ENCODE results near the gene TGFBI. TPM values are rescaled to one million over a fixed set of nuclear protein-coding genes. Genes with fewer than 3 reads are reported as not detected.

TGFBI gene
- total RNA-seq, 2 donors from 2014 or later, result not detected

DNA sequence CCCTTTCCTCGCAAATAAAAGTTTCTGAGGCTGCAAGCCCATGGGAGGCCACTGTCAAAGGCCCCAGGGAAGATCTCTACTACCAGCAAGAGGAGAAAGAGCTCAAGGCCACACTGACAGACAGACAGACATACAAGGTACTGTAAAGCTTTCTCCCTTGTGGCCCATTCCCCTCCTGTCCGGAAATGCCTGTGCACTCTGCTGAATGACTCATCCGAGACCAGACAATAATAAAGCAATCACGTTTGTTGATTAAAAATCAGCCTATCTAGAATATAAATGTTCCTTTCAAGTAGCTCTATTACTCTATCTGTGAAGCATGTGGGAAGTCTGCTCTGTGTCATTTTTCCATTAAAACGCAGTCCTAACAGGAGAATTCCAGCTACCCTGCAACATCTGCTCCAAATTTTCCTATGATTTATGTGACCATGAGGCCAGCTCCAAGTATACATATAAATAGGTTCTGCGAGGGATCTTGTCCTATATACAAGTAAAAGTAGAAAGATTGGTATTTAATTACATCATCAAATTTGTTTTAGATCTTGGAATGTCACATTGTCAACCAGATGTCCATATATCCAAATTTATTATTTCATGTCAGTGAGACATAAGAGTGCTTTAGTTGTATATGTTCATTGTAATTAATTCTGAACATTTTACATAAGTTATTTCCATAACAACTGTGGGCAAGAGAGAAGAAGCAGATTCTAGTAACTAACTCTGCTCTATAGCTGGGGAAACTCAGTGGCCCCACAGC lies 34.7 kb upstream of the TGFBI start:
- H3K27ac Mint-ChIP-seq, result no peak overlapping the region
- peaks cover 0 to 4% of the 10 kb centered on the region in 2 donors for H3K9me3 Mint-ChIP-seq

DNA sequence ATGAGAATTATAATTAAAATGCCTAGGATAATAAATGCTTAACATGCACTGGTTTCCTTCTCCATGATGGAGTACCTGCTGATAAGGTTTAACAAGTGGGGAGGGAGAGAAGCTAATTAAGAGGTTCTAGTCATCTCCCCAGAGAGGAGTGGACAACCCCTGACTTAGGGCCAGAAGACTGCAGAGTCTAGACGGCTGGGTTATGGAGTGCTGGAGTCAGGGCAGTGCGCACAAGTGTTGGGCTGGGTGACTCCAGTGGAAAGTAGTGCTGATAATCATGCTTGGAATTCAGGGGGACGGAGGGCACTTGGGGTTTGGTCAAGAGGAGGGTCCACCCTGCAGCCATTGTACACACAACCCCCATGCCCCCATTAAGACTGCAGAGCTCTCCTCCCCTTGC lies 32.8 kb upstream of the TGFBI start:
- H3K27ac Mint-ChIP-seq, result no peak overlapping the region
- H3K4me1 Mint-ChIP-seq (ENCODE audit: low read depth), result no peaks in the 10 kb centered on the region
- no peak for ATAC-seq (replicated peaks in 1 of 2)
- H3K4me3 Mint-ChIP-seq, result no peak overlapping the region
- H3K9me3 Mint-ChIP-seq, result no peaks in the 10 kb centered on the region
- DNase-seq, result no peak
- H3K27me3 Mint-ChIP-seq (ENCODE audit: low read depth), result peaks cover 8% of the 10 kb centered on the region
- H3K36me3 Mint-ChIP-seq (ENCODE audit: insufficient read depth in 2 of 2), result no peaks in the 10 kb centered on the region

More for the DNA sequence above, 34.7 kb upstream of the TGFBI start:
- Mint-ChIP-seq H3K36me3 (ENCODE audit: insufficient read depth in 2 of 2) (no peaks in the 10 kb centered on the region), H3K4me3 (no peak overlapping the region), H3K27me3 (ENCODE audit: low read depth) (peaks cover 16% of the 10 kb centered on the region), H3K4me1 (ENCODE audit: low read depth) (no peaks in the 10 kb centered on the region)
- DNase-seq, result no peak
- no peak for ATAC-seq (replicated peaks in 1 of 2)

DNA sequence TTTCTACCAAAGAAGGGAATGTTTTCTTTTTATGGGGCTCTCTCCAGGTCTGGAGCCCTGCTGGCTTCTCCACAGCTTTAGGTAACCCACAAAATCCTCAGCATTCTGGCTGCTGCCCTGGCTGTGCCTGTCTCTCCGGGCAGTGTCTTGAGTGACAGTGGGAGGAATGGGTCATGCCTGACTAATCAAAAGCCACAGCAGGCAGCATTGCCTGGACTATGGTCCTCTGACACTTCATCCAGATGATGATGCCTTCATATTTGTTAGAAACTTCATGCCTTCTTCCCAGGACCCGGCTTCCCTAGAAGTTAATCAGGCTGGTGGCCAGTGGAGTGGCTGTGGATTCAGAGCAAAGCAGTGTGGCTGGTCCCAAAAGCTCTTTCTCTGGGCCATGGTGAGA lies 32.2 kb upstream of the TGFBI start:
- no peaks in the 10 kb centered on the region for H3K4me1 Mint-ChIP-seq (ENCODE audit: low read depth)
- DNase-seq (no peak), ATAC-seq (replicated peaks in 1 of 2) (no peak)
- H3K4me3 Mint-ChIP-seq, result no peak overlapping the region
- H3K27me3 Mint-ChIP-seq (ENCODE audit: low read depth), result peaks cover 8% of the 10 kb centered on the region
- H3K27ac Mint-ChIP-seq, result no peak overlapping the region
- H3K36me3 Mint-ChIP-seq (ENCODE audit: insufficient read depth in 2 of 2), result no peaks in the 10 kb centered on the region
- no peaks in the 10 kb centered on the region for H3K9me3 Mint-ChIP-seq

DNA sequence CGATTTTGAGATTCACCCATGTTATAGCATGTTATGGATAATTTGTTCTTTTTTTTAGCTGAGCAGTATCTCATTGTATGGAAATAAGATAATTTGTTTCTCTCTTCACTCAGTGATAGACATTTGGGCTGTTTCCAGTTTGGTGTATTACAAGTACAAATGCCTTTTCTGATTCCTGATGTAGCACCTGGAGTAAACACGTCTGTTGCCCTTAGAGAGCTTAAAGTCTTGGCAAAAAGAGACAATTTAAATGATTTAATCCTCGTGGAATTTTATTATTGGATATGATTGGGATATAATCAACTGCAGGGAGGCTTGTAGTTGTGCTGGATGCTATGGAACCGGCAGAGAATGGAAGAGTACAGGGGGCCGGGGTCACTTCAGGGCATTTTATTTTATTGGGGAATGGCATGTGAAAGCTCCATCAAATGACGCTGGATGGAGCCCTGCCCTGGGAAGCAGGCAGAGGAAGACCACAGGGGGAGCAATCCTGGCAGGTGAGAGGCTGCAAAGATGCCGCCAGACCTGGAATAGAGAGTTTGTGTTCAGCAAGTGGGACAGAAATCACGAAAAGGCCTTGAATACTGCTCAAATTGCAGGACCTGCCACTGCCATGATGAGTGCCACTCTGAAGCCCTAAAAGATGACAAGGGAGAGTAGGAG lies 31.0 kb upstream of the TGFBI start:
- Mint-ChIP-seq H3K27me3 (ENCODE audit: low read depth) (peaks cover 8% of the 10 kb centered on the region), H3K4me1 (ENCODE audit: low read depth) (no peaks in the 10 kb centered on the region), H3K27ac (no peak overlapping the region), H3K9me3 (no peaks in the 10 kb centered on the region), H3K36me3 (ENCODE audit: insufficient read depth in 2 of 2) (no peaks in the 10 kb centered on the region), H3K4me3 (no peak overlapping the region)
- DNase-seq (no peak), ATAC-seq (replicated peaks in 1 of 2) (no peak)

DNA sequence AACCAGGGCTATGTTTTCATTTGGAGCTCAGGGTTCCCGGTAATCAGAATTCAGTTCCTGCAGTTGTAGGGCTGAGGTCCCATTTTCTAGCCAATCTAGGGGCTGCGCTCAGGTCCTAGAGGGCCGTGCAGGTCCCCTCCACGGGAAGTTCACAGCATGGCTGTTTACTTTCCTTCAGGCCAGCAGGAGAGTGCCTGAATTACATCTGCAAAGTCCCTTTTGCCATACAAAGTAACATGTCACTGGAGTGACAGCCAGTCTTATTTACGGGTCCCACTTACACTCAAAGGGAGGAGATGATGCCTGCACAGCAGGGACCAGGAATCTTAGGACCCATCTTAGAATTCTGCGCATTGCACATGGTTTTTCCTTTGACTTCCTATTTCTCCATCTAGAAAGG lies 29.9 kb upstream of the TGFBI start:
- no peak overlapping the region for H3K27ac Mint-ChIP-seq
- no peak overlapping the region for H3K4me3 Mint-ChIP-seq
- H3K27me3 Mint-ChIP-seq (ENCODE audit: low read depth), result peaks cover 8% of the 10 kb centered on the region
- H3K4me1 Mint-ChIP-seq (ENCODE audit: low read depth), result no peaks in the 10 kb centered on the region
- no peaks in the 10 kb centered on the region for H3K9me3 Mint-ChIP-seq
- no peak for DNase-seq
- no peaks in the 10 kb centered on the region for H3K36me3 Mint-ChIP-seq (ENCODE audit: insufficient read depth in 2 of 2)
- no peak for ATAC-seq (replicated peaks in 1 of 2)

DNA sequence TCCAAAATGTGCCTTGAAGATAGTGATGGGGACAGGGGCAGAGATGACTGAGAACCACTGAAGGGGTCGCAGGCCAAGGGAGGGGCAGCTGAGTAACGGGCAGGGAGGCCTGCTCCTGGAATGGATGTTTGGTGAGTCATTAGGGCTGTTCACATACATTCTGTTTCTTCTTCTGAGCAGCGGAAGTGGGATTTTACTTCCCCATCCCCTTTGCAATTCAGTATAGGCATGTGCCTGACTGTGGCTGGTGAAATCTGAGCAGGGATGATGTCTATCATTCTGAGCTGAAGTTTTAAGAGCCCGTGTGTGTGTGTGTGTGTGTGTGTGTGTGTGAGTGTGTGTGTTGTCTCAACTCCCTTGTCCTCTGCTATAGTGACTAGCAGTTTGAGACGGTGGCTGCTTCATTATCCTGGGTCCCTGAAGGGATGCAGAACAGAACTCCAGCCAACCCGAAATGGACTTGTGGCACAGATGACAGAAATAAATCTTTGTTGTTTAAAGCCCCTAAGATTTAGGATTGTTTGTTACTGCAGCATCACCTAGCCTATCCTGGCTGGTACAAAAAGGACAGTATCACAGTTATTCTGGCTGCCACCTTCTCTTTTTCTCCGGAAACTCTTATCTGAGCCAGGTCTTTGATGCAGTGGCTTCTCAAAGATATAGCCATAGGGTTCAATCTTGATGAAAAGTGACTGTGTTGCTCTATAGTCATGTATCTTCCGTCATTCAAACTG lies 29.2 kb upstream of the TGFBI start:
- no peaks in the 10 kb centered on the region for H3K9me3 Mint-ChIP-seq
- DNase-seq (no peak), ATAC-seq (replicated peaks in 1 of 2) (no peak)
- H3K36me3 Mint-ChIP-seq (ENCODE audit: insufficient read depth in 2 of 2), result no peaks in the 10 kb centered on the region
- peaks cover 8% of the 10 kb centered on the region for H3K27me3 Mint-ChIP-seq (ENCODE audit: low read depth)
- no peak overlapping the region for H3K27ac Mint-ChIP-seq
- H3K4me1 Mint-ChIP-seq (ENCODE audit: low read depth), result no peaks in the 10 kb centered on the region
- no peak overlapping the region for H3K4me3 Mint-ChIP-seq

DNA sequence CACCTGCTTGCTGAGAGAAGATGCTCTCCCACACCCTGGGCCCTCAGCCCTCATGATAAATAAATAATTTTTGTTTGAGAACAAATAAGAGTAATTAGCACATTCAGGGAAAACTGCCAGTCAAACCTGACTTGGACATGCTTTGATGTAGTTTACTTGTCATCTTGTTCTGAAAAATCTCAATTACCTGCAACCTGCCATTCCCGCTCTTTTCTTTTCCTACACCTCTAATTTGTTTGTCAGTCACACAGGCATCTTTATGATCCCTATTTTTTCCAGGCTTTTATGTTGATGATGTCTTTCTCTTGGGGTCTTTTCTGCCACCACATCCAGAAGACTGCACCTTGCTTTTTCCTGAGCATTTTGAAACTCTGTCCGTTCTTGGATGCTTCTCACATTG lies 28.6 kb upstream of the TGFBI start:
- Mint-ChIP-seq H3K9me3 (no peaks in the 10 kb centered on the region), H3K4me3 (no peak overlapping the region), H3K27ac (no peak overlapping the region), H3K4me1 (ENCODE audit: low read depth) (no peaks in the 10 kb centered on the region), H3K27me3 (ENCODE audit: low read depth) (peaks cover 8% of the 10 kb centered on the region), H3K36me3 (ENCODE audit: insufficient read depth in 2 of 2) (no peaks in the 10 kb centered on the region)
- no peak for DNase-seq
- ATAC-seq (replicated peaks in 1 of 2), result no peak

DNA sequence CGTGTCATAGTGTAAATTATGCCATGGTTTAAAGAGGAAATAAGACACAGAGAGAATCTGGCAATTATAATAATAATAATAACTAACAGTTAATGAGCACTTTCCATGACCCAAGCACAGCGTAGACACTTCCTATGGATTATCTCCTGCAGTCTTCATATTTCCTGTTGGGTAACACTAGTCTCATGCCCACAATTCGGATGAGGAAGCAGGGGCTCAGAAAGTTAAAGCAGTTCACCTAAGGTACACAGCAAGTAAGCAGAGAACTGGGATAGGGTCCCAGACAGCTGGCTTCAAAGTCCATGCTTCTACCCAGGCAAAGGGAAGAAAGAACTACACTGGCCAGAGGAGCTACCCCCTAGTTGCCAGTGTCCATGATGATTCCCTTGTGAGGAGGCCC lies 27.9 kb upstream of the TGFBI start:
- DNase-seq (no peak), ATAC-seq (replicated peaks in 1 of 2) (no peak)
- Mint-ChIP-seq H3K27me3 (ENCODE audit: low read depth) (peaks cover 8% of the 10 kb centered on the region), H3K36me3 (ENCODE audit: insufficient read depth in 2 of 2) (no peaks in the 10 kb centered on the region), H3K4me1 (ENCODE audit: low read depth) (no peaks in the 10 kb centered on the region), H3K27ac (no peak overlapping the region), H3K4me3 (no peak overlapping the region), H3K9me3 (no peaks in the 10 kb centered on the region)

DNA sequence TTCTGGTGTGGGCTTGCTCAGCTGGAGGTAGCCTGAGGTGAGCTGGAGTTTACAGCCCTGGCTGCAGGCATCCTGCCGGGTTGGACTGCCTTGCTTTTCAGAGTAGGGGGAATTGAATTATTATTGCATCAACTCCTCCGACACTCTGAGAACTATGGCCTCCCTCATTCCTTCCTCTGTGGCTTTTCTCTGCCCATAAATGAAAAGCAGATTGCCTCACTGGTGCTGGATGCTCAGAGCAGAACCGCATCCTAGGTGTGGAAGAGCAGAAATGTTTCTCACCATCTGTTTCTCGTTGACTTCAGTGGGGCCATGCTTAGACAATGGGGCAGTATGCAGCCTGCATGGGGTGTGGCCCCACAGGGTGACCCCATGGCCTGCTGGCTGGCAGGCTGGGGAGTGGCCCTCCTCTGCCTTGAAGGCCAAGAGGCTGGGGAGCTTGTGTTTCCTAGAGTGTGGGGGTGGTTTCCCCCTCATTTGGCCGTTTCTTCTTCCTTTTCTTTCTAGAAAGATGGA lies 27.3 kb upstream of the TGFBI start:
- no peak overlapping the region for H3K4me3 Mint-ChIP-seq
- no peaks in the 10 kb centered on the region for H3K36me3 Mint-ChIP-seq (ENCODE audit: insufficient read depth in 2 of 2)
- no peaks in the 10 kb centered on the region for H3K9me3 Mint-ChIP-seq
- H3K27me3 Mint-ChIP-seq (ENCODE audit: low read depth), result peaks cover 8% of the 10 kb centered on the region
- no peak for ATAC-seq (replicated peaks in 1 of 2)
- no peaks in the 10 kb centered on the region for H3K4me1 Mint-ChIP-seq (ENCODE audit: low read depth)
- H3K27ac Mint-ChIP-seq, result no peak overlapping the region
- no peak for DNase-seq

DNA sequence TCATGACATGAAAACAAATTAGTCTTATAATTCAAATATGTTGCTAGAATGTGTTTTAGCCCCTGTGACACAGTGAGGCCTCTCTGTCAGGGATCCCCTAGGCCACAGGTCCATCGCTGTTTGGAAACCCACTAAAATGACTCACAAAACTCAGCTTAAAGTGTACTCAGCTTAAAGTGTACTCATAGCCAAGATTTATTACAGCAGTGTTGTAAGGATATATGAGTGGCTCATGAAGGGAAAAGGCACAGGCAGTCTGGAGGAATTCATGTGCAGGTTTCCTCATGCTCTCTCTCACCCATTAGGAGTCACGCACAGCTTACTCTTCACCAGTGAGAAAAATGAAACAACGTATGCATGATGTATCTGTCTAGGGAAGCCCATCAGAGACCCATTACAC lies 24.4 kb upstream of the TGFBI start:
- Mint-ChIP-seq H3K4me3 (no peak overlapping the region), H3K4me1 (ENCODE audit: low read depth) (no peaks in the 10 kb centered on the region), H3K27ac (no peak overlapping the region), H3K9me3 (no peaks in the 10 kb centered on the region), H3K27me3 (ENCODE audit: low read depth) (peaks cover 14% of the 10 kb centered on the region), H3K36me3 (ENCODE audit: insufficient read depth in 2 of 2) (no peaks in the 10 kb centered on the region)
- ATAC-seq (replicated peaks in 1 of 2) (no peak), DNase-seq (no peak)

DNA sequence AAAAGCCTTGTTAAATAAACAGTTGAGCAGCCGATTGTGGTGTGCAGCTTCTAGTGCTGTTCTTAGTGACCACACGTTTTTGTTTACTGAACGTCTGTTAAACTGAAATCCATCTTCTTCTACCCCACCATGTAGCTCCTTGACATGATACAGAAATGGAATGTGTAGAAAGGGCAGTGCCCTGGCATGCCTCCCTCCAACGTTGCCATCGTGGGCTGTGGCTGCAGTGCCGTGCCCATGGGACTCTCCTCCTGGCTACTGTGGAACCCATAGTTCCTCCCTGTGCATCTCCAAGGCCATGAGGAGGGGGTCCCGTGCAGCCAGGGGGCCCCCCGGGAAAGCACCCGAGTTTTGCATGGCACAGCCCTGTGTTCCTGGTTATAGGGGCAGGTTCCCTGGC lies 23.3 kb upstream of the TGFBI start:
- H3K27ac Mint-ChIP-seq, result no peak overlapping the region
- H3K4me3 Mint-ChIP-seq, result no peak overlapping the region
- no peak for DNase-seq
- H3K4me1 Mint-ChIP-seq (ENCODE audit: low read depth), result no peaks in the 10 kb centered on the region
- peaks cover 9% of the 10 kb centered on the region for H3K27me3 Mint-ChIP-seq (ENCODE audit: low read depth)
- H3K9me3 Mint-ChIP-seq, result no peaks in the 10 kb centered on the region
- ATAC-seq (replicated peaks in 1 of 2), result no peak
- no peaks in the 10 kb centered on the region for H3K36me3 Mint-ChIP-seq (ENCODE audit: insufficient read depth in 2 of 2)

DNA sequence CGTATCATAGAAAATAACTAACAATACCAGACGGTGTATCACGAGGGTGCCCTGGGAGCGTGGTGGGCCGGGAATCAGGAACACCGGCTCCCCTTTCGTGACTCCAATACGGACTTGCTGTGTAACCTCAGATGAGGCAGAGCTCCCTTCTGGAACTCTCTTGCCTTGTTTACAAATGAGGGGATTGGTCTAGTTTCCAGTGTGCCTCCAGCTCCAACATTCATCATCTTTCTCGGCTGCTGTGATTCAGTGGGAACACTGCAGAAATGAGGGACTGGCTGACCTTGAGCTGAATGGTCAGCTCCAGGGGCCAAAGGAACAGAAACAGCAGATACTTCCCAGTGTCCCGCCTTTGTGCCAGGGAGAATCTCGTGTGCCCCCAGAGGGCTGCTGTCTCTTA lies 22.6 kb upstream of the TGFBI start:
- no peak for ATAC-seq (replicated peaks in 1 of 2)
- Mint-ChIP-seq H3K27ac (no peak overlapping the region), H3K9me3 (no peaks in the 10 kb centered on the region), H3K4me3 (no peak overlapping the region), H3K4me1 (ENCODE audit: low read depth) (no peaks in the 10 kb centered on the region), H3K36me3 (ENCODE audit: insufficient read depth in 2 of 2) (no peaks in the 10 kb centered on the region), H3K27me3 (ENCODE audit: low read depth) (peaks cover 6% of the 10 kb centered on the region)
- DNase-seq, result no peak

DNA sequence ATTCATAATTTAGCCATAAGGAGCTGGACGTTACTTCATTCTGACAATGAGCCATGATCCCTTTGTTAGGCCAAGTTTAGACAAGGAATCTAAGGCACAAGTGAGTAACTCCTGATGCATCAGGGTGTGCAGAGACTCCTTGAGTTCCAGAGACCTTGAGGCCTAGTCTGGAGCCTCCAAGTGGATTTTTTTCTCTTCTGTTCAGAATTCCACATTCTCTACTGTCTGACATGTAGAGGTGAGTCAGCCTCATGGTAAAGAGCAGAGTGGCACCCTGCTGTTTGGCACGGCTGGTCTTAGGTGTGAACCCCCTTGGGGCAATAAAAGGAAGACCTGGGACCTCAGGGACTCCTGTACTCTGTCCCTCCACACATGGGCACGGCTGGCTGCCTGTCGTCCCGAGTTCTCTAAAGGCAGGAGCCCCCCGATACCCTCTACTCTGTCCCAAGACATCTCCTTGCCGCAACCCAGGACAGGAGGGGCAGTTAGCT lies 22.0 kb upstream of the TGFBI start:
- Mint-ChIP-seq H3K4me3 (no peak overlapping the region), H3K36me3 (ENCODE audit: insufficient read depth in 2 of 2) (no peaks in the 10 kb centered on the region), H3K4me1 (ENCODE audit: low read depth) (no peaks in the 10 kb centered on the region), H3K27ac (no peak overlapping the region), H3K27me3 (ENCODE audit: low read depth) (peaks cover 6% of the 10 kb centered on the region), H3K9me3 (no peaks in the 10 kb centered on the region)
- DNase-seq (no peak), ATAC-seq (replicated peaks in 1 of 2) (no peak)
